GM15510 (cell line): Measurements from ENCODE around the gene LDHAL6B.

Experiments used
- POLR2A ChIP-seq: IDR thresholded peaks from 3 replicates; pipeline ENCODE4 v1.6.1; 2011; ENCODE audit warnings: borderline replicate concordance; ENCODE audit not compliant: insufficient read length; ENCODE audit errors: extremely low read depth

The LDHAL6B gene

GRCh38 chr15:59249816-59250215 is 43.2 kb downstream of the LDHAL6B start:
- TF ChIP-seq POLR2A, result no peak

- no peak for TF ChIP-seq POLR2A
Measured at GRCh38 chr15:59250249-59250648, 43.6 kb downstream of the LDHAL6B start.

- TF ChIP-seq POLR2A, result no peak
Measured at GRCh38 chr15:59251001-59251845, 44.6 kb downstream of the LDHAL6B start.

GRCh38 chr15:59252137-59252536 is 45.5 kb downstream of the LDHAL6B start:
- TF ChIP-seq POLR2A, result no peak

GRCh38 chr15:59255680-59256336 is 49.2 kb downstream of the LDHAL6B start:
- TF ChIP-seq POLR2A, result no peak

- TF ChIP-seq POLR2A, result no peak
Measured at GRCh38 chr15:59256482-59256881, 49.8 kb downstream of the LDHAL6B start.

GRCh38 chr15:59257140-59257539 is 50.5 kb downstream of the LDHAL6B start:
- TF ChIP-seq POLR2A, result no peak
